AG10803 (cell line): ENCODE results near the gene TXNL4A.

Experiments used
- DNase-seq: peaks from one replicate; pipeline ENCODE4 v3.0.0; 2010; ENCODE audit warnings: low read depth
- H3K4me3 ChIP-seq: 2 replicates; pipeline ENCODE4 v1.5.1; 2011; ENCODE audit warnings: mild to moderate bottlenecking, low read length, control low read depth
- TF ChIP-seq, protein P1 (sequence below): conservative IDR thresholded peaks from 2 replicates; pipeline ENCODE4 v1.5.1; 2011; ENCODE audit warnings: mild to moderate bottlenecking, low read length, control low read depth, inconsistent platforms

The TXNL4A gene

GRCh38 chr18:79942211-79942610 lies 46.2 kb downstream of the TXNL4A start:
- TF ChIP-seq, protein P1, sequence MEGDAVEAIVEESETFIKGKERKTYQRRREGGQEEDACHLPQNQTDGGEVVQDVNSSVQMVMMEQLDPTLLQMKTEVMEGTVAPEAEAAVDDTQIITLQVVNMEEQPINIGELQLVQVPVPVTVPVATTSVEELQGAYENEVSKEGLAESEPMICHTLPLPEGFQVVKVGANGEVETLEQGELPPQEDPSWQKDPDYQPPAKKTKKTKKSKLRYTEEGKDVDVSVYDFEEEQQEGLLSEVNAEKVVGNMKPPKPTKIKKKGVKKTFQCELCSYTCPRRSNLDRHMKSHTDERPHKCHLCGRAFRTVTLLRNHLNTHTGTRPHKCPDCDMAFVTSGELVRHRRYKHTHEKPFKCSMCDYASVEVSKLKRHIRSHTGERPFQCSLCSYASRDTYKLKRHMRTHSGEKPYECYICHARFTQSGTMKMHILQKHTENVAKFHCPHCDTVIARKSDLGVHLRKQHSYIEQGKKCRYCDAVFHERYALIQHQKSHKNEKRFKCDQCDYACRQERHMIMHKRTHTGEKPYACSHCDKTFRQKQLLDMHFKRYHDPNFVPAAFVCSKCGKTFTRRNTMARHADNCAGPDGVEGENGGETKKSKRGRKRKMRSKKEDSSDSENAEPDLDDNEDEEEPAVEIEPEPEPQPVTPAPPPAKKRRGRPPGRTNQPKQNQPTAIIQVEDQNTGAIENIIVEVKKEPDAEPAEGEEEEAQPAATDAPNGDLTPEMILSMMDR, result no peak
- H3K4me3 ChIP-seq, result no peak overlapping the region
- DNase-seq, result no peak

GRCh38 chr18:79941473-79942119 lies 46.8 kb downstream of the TXNL4A start:
- no peak for DNase-seq
- TF ChIP-seq, protein P1, result no peak
- no peak overlapping the region for H3K4me3 ChIP-seq

GRCh38 chr18:79940814-79941472 lies 47.4 kb downstream of the TXNL4A start:
- no peak overlapping the region for H3K4me3 ChIP-seq
- no peak for DNase-seq
- TF ChIP-seq, protein P1, result no peak

DNA sequence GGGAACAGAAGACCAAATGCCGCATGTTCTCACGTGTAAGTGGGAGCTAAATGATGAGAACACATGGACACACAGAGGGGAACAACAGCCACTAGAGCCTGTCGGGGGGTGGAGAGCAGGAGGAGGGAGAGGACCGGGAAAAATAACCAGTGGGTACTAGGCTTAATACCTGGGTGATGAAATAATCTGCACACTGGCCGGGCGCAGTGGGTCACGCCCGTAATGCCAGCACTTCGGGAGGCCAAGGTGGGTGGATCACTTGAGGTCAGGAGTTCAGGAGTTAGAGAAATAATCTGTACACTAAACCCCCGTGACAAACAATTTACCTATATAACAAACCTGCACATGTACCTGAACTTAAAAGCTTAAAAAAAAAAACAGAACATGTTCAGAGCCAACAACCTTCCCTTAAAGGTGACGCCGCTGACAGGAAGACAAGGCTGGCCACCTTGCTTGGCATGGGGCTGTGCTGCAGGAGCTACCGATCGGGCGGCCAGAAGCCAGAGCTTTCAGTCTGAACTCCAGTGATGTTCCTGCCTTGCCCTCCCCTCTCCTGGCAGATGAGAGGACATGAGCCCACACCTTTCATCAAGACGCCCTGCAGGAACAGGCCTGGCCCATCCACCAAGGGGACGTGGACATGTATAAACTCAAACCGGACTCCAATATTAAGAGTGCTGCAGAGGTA lies 48.1 kb downstream of the TXNL4A start:
- TF ChIP-seq, protein P1, result no peak
- no peak overlapping the region for H3K4me3 ChIP-seq
- DNase-seq, result no peak

DNA sequence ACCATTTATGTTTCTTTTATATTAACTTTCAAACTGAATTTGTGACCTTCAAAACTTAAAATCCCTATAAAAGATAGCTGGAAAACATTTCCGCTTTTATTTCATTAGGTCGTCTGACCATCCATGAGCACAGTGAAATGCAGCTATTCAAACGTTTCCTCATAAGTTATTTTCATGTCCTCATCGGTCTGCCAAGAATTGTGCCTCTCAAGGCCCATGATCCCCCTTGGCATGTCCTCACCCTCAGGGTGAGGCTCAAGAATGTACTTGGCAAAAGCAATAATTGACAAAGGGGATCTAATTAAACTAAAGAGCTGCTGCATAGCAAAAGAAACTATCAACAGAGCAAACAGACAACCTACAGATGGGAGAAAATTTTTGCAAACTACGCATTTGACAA lies 49.3 kb downstream of the TXNL4A start:
- H3K4me3 ChIP-seq, result no peak overlapping the region
- peak; percentile 45 for DNase-seq
- TF ChIP-seq, protein P1, result no peak

- H3K4me3 ChIP-seq, result no peak overlapping the region
- no peak for DNase-seq
- TF ChIP-seq, protein P1, result no peak
Measured at GRCh38 chr18:79938196-79938595, 50.2 kb downstream of the TXNL4A start.
